ENCODE results near the gene SLC7A4. TPM values are rescaled to one million over a fixed set of nuclear protein-coding genes. Genes with fewer than 3 reads are reported as not detected.

Gene SLC7A4
- total RNA-seq, 4 donors from 2014 or later = 0.64 to 4.1 TPM; not detected in 2

- H3K4me3 ChIP-seq = no peak overlapping the region
- H3K27me3 ChIP-seq = no peaks in the 10 kb centered on the region
- H3K4me1 ChIP-seq = no peaks in the 10 kb centered on the region
- in situ Hi-C loops (cut with MboI; ENCODE audit: low pct_ligation_motif_present in 1 of 4, low pct_unique_long_range_greater_than_20kb in 1 of 4, low sequenced_read_pairs in 3 of 4) = no loop called here
- H3K27ac ChIP-seq = no peak overlapping the region
- no peaks in the 10 kb centered on the region for H3K9me3 ChIP-seq
- 67 to 91% methylated on average over 3 to 21 of the region's 21 CpGs for WGBS, 2 donors (ENCODE audit: low coverage in 1 of 2)
- intact Hi-C loops (cut with DNase I; ENCODE audit: low total_unique reads) = no loop called here
- peaks cover 0 to 13% (median 0%) of the 10 kb centered on the region in 4 donors for H3K36me3 ChIP-seq
- TF ChIP-seq POLR2AphosphoS5 (IDR thresholded peaks at IDR 0.05) (no peak), POLR2A (IDR thresholded peaks at IDR 0.05) (no peak), CTCF (IDR thresholded peaks at IDR 0.05) (no peak), EP300 (IDR thresholded peaks at IDR 0.05; ENCODE audit: low read depth) (no peak)
- no peak for DNase-seq
Measured at GRCh38 chr22:20992456-20993303, 39.7 kb downstream of the SLC7A4 start.

- Histone ChIP-seq H3K4me3 (no peak overlapping the region), H3K36me3 (peaks cover 0 to 17% (median 0%) of the 10 kb centered on the region in 4 donors), H3K4me1 (no peaks in the 10 kb centered on the region), H3K27me3 (no peaks in the 10 kb centered on the region), H3K9me3 (no peaks in the 10 kb centered on the region), H3K27ac (no peak overlapping the region)
- no peak for TF ChIP-seq POLR2AphosphoS5 (IDR thresholded peaks at IDR 0.05)
- no peak for TF ChIP-seq POLR2A (IDR thresholded peaks at IDR 0.05)
- TF ChIP-seq EP300 (IDR thresholded peaks at IDR 0.05; ENCODE audit: low read depth) = no peak
- TF ChIP-seq CTCF (IDR thresholded peaks at IDR 0.05) = no peak
- in situ Hi-C loops (cut with MboI; ENCODE audit: low pct_ligation_motif_present in 1 of 4, low pct_unique_long_range_greater_than_20kb in 1 of 4, low sequenced_read_pairs in 3 of 4) = no loop called here
- 92% methylated on average over 7 of the region's 7 CpGs; no CpG with 5 or more reads in 1 of the 2 donors for WGBS, 2 donors (ENCODE audit: low coverage in 1 of 2)
- DNase-seq = no peak
- intact Hi-C loops (cut with DNase I; ENCODE audit: low total_unique reads) = no loop called here
Measured at GRCh38 chr22:20992056-20992442, 40.3 kb downstream of the SLC7A4 start.

- no peak for TF ChIP-seq CTCF (IDR thresholded peaks at IDR 0.05)
- no peak for TF ChIP-seq POLR2A (IDR thresholded peaks at IDR 0.05)
- no peak for TF ChIP-seq POLR2AphosphoS5 (IDR thresholded peaks at IDR 0.05)
- TF ChIP-seq EP300 (IDR thresholded peaks at IDR 0.05; ENCODE audit: low read depth) = no peak
- WGBS, 2 donors (ENCODE audit: low coverage in 1 of 2) = 91% methylated on average over 19 of the region's 24 CpGs; no CpG with 5 or more reads in 1 of the 2 donors
- no peaks in the 10 kb centered on the region for H3K9me3 ChIP-seq
- no peaks in the 10 kb centered on the region for H3K27me3 ChIP-seq
- DNase-seq = no peak
- in situ Hi-C loops (cut with MboI; ENCODE audit: low pct_ligation_motif_present in 1 of 4, low pct_unique_long_range_greater_than_20kb in 1 of 4, low sequenced_read_pairs in 3 of 4) (no loop called here), intact Hi-C loops (cut with DNase I; ENCODE audit: low total_unique reads) (no loop called here)
- no peaks in the 10 kb centered on the region for H3K4me1 ChIP-seq
- peaks cover 0 to 22% (median 0%) of the 10 kb centered on the region in 4 donors for H3K36me3 ChIP-seq
- H3K4me3 ChIP-seq = no peak overlapping the region
- H3K27ac ChIP-seq = no peak overlapping the region
Measured at GRCh38 chr22:20991252-20992055, 40.9 kb downstream of the SLC7A4 start.

Data from transverse colon (tissue), 4 donors.